Measurements from ENCODE around the gene GPR4. TPM values are rescaled to one million over a fixed set of nuclear protein-coding genes. Genes with fewer than 3 reads are reported as not detected.
"Not testable (repeated sequence)": the region's sequence is repeated elsewhere in the genome, so short reads cannot be mapped to it uniquely, and the experiment has no call there.

Gene GPR4
- total and polyA plus RNA-seq, 2 experiments from 2014 or later: not detected

- Histone ChIP-seq H3K27ac (peak overlapping the region; percentile 59), H3K36me3 (peaks cover 5% of the 10 kb centered on the region), H3K27me3 (no peaks in the 10 kb centered on the region), H3K4me1 (ENCODE audit: low read depth) (peaks cover 3% of the 10 kb centered on the region), H3K9me3 (ENCODE audit: low read depth) (no peaks in the 10 kb centered on the region), H3K4me3 (peak overlapping the region; percentile 8)
- DNase-seq (ENCODE audit: low read depth in 1 of 2, low spot score in 1 of 2): no peak
- no peak for TF ChIP-seq CTCF (IDR thresholded peaks at IDR 0.05; ENCODE audit: low read depth, low read length)
These were observed 14.6 kb upstream of the GPR4 start for GRCh38 chr19:45616704-45617017.

DNA sequence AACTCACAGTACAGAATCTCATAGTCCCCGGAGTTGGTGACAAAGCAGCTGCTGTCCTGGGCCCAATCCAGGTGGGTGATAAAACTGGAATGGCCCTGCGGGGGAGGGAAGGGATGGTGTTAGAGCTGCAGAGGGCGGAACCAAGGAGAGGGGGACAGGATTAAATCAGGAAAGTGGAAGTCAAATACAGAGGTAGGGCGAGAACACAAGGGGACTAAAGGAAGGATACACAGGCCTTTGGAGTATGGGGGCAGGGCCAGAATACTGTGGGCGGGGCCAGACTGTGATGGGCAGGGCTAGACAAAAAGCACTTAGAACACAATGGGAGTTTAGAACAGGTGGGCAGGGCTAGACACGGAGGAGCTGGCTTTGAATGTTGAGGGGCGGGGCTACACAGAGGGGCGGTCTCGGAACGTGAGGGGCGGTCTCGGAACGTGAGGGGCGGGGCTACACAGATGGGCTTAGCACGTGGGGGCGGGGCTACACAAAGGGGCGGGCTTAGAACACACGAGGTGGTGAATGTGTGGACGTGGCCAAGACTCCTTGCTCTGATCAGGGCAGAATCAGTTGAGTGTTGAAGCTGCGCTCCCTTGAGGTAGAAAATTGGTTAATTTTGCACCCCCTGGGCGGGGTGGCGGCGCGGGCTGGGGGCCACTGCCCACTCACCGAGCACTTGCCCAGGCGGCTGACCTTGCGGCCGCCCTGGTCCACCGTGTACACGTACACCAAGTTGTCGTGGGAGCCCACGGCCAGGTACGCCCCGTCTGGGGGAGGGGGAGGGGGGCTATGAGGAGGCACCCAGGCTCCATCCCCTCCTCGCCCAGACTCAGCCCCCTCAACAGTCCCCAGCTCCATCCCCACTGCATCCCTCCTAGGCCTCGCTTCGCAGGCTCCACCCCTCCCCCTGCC, 14.0 kb upstream of the GPR4 start:
- Histone ChIP-seq H3K9me3 (ENCODE audit: low read depth) (no peaks in the 10 kb centered on the region), H3K27me3 (no peaks in the 10 kb centered on the region), H3K4me1 (ENCODE audit: low read depth) (peaks cover 3% of the 10 kb centered on the region), H3K27ac (peak overlapping the region; percentile 90), H3K36me3 (peaks cover 5% of the 10 kb centered on the region), H3K4me3 (peak overlapping the region; percentile 30)
- DNase-seq (ENCODE audit: low read depth in 1 of 2, low spot score in 1 of 2): peak; percentile 94 to 98
- TF ChIP-seq CTCF (IDR thresholded peaks at IDR 0.05; ENCODE audit: low read depth, low read length): no peak

DNA sequence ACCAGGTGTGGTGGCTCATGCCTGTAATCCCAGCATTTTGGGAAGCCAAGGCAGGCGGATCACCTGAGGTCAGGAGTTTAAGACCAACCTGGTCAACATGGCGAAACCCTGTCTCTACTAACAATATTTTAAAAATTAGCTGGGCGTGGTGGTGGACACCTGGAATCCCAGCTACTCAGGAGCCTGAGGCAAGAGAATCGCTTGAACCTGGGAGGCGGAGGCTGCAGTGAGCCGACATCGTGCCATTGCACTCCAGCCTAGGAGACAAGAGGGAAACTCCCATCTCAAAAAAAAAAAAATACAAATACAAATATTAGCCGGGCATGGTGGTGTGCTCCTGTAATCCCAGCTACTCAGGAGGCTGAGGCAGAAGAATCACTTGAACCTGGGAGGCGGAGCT, 13.0 kb upstream of the GPR4 start:
- H3K27ac ChIP-seq; H3K9me3 ChIP-seq (ENCODE audit: low read depth); H3K4me3 ChIP-seq; DNase-seq (ENCODE audit: low read depth in 1 of 2, low spot score in 1 of 2); H3K27me3 ChIP-seq; H3K36me3 ChIP-seq; H3K4me1 ChIP-seq (ENCODE audit: low read depth): not testable (repeated sequence)

- Histone ChIP-seq H3K4me1 (ENCODE audit: low read depth) (peaks cover 3% of the 10 kb centered on the region), H3K4me3 (no peak overlapping the region), H3K27ac (no peak overlapping the region), H3K9me3 (ENCODE audit: low read depth) (no peaks in the 10 kb centered on the region), H3K36me3 (peaks cover 9% of the 10 kb centered on the region), H3K27me3 (no peaks in the 10 kb centered on the region)
- peak in 1 of 2 donors; percentile 88 for DNase-seq (ENCODE audit: low read depth in 1 of 2, low spot score in 1 of 2)
- no peak for TF ChIP-seq CTCF (IDR thresholded peaks at IDR 0.05; ENCODE audit: low read depth, low read length)
These were observed 12.1 kb upstream of the GPR4 start for GRCh38 chr19:45613926-45614725.

- Histone ChIP-seq H3K36me3 (peaks cover 9% of the 10 kb centered on the region), H3K27me3 (no peaks in the 10 kb centered on the region), H3K4me3 (no peak overlapping the region), H3K4me1 (ENCODE audit: low read depth) (no peaks in the 10 kb centered on the region), H3K9me3 (ENCODE audit: low read depth) (no peaks in the 10 kb centered on the region), H3K27ac (no peak overlapping the region)
- no peak for DNase-seq (ENCODE audit: low read depth in 1 of 2, low spot score in 1 of 2)
- TF ChIP-seq CTCF (IDR thresholded peaks at IDR 0.05; ENCODE audit: low read depth, low read length): no peak
These were observed 6.9 kb upstream of the GPR4 start for GRCh38 chr19:45608948-45609347.
